H1 (cell line): Measurements from ENCODE around the gene PGAM1. TPM values are rescaled to one million over a fixed set of nuclear protein-coding genes. Genes with fewer than 3 reads are reported as not detected.

Source experiments
- RXRA ChIP-seq: IDR thresholded peaks from 2 replicates; pipeline ENCODE4 v1.6.1; 2011; ENCODE audit warnings: low read depth, mild to moderate bottlenecking, low read length, moderate library complexity; ENCODE audit not compliant: insufficient read depth
- TEAD4 ChIP-seq: IDR thresholded peaks from 2 replicates; pipeline ENCODE4 v1.6.1; 2012; ENCODE audit warnings: low read depth, low read length, inconsistent platforms, mixed read lengths
- polyA plus RNA-seq, 7 experiments: library from polyadenylated mRNA; depleted of rRNA in 3 of 7; stranded (reverse) in 5 of 7; unstranded in 2 of 7; fragments of >200 nt in 5 of 7; fragments of 200-250 nt in 2 of 7; gene quantifications; 1 replicate in 5 of 7; 2 replicates in 1 of 7; 4 replicates in 1 of 7; pipeline versions ENCODE4 v1.2.1 to v1.2.3, GENCODE V29; 2011 to 2013; ENCODE audit warnings: missing spikeins in 2 of 7, mixed read lengths in 2 of 7
- small RNA-seq: library from polyadenylated mRNA; stranded (forward); fragments of <200 nt; extraction: miRNeasy Mini kit (QIAGEN cat#:217004); gene quantifications from one replicate; pipeline ENCODE3, GENCODE V24; 2013; ENCODE audit not compliant: insufficient read depth
- total RNA-seq: library from RNA; stranded (reverse); fragmentation: NEBNext Ultra II Directional; extraction: Animal tissue kit (Norgen Biotek cat#: 25700); gene quantifications from 2 replicates; pipeline ENCODE4 v1.2.1, GENCODE V29; 2021

PGAM1 gene
- total and polyA plus RNA-seq, 2 of the 8 experiments (the other 6 are each of a cell fraction or from before 2014, with no cell fraction given) = 791 to 799 TPM

GRCh38 chr10:97482381-97482780 lies 56.4 kb downstream of the PGAM1 start (continued):
- TF ChIP-seq RXRA (no peak), TEAD4 (no peak)

Small RNA genes lying within 50 kb of the gene (small RNA-seq; reads per million reads assigned to genes)
- not detected for gene RF00019

Other genes starting within 250 kb of the PGAM1 start
- 0.88 and 1.2 TPM in 2 replicates for gene SLIT1, start 240.2 kb upstream of the PGAM1 start, total RNA-seq
- gene SLIT1, start 240.2 kb upstream of the PGAM1 start, polyA plus RNA-seq (2011; rRNA removed) = 0.70 and 1.1 TPM in 2 replicates
- 32.1 and 33.4 TPM in 2 replicates for gene ARHGAP19, start 133.6 kb upstream of the PGAM1 start, total RNA-seq
- 9.5 and 13.3 TPM in 2 replicates for gene ARHGAP19, start 133.6 kb upstream of the PGAM1 start, polyA plus RNA-seq (2011; rRNA removed)
- gene FRAT1, start 106.9 kb upstream of the PGAM1 start, total RNA-seq = 4.8 and 5.2 TPM in 2 replicates
- 1.9 and 3.4 TPM in 2 replicates for gene FRAT1, start 106.9 kb upstream of the PGAM1 start, polyA plus RNA-seq (2011; rRNA removed)
- 83.0 and 87.7 TPM in 2 replicates for gene FRAT2, start 91.5 kb upstream of the PGAM1 start, total RNA-seq
- 47.4 and 58.4 TPM in 2 replicates for gene FRAT2, start 91.5 kb upstream of the PGAM1 start, polyA plus RNA-seq (2011; rRNA removed)
- 65.8 and 71.9 TPM in 2 replicates for gene RRP12, start 24.9 kb upstream of the PGAM1 start, total RNA-seq
- 21.0 and 33.1 TPM in 2 replicates for gene RRP12, start 24.9 kb upstream of the PGAM1 start, polyA plus RNA-seq (2011; rRNA removed)
- gene EXOSC1, start 19.8 kb downstream of the PGAM1 start, total RNA-seq = 52.1 and 53.6 TPM in 2 replicates
- 58.6 and 68.1 TPM in 2 replicates for gene EXOSC1, start 19.8 kb downstream of the PGAM1 start, polyA plus RNA-seq (2011; rRNA removed)
- 45.9 and 50.4 TPM in 2 replicates for gene ZDHHC16, start 20.0 kb downstream of the PGAM1 start, total RNA-seq
- 108 and 127 TPM in 2 replicates for gene ZDHHC16, start 20.0 kb downstream of the PGAM1 start, polyA plus RNA-seq (2011; rRNA removed)
- 128 and 130 TPM in 2 replicates for gene MMS19, start 72.2 kb downstream of the PGAM1 start, total RNA-seq
- gene MMS19, start 72.2 kb downstream of the PGAM1 start, polyA plus RNA-seq (2011; rRNA removed) = 221 and 228 TPM in 2 replicates
- gene UBTD1, start 72.7 kb downstream of the PGAM1 start, total RNA-seq = 22.3 and 23.1 TPM in 2 replicates
- gene UBTD1, start 72.7 kb downstream of the PGAM1 start, polyA plus RNA-seq (2011; rRNA removed) = 36.2 and 48.8 TPM in 2 replicates
- not detected in 2 replicates for gene ANKRD2, start 146.6 kb downstream of the PGAM1 start, total RNA-seq
- gene ANKRD2, start 146.6 kb downstream of the PGAM1 start, polyA plus RNA-seq (2011; rRNA removed) = not detected in 2 replicates
- gene HOGA1, start 158.2 kb downstream of the PGAM1 start, total RNA-seq = 0.28 and 0.29 TPM in 2 replicates
- gene HOGA1, start 158.2 kb downstream of the PGAM1 start, polyA plus RNA-seq (2011; rRNA removed) = 0.57 and 1.00 TPM in 2 replicates
- gene C10orf62, start 163.5 kb downstream of the PGAM1 start, total RNA-seq = not detected in 2 replicates
- gene C10orf62, start 163.5 kb downstream of the PGAM1 start, polyA plus RNA-seq (2011; rRNA removed) = 0.05 TPM in 1 of 2 replicates, not detected in the other
- 10.6 and 13.6 TPM in 2 replicates for gene MORN4, start 207.3 kb downstream of the PGAM1 start, total RNA-seq
- gene MORN4, start 207.3 kb downstream of the PGAM1 start, polyA plus RNA-seq (2011; rRNA removed) = 20.2 and 22.0 TPM in 2 replicates
- gene PI4K2A, start 214.5 kb downstream of the PGAM1 start, total RNA-seq = 21.9 and 22.9 TPM in 2 replicates
- gene PI4K2A, start 214.5 kb downstream of the PGAM1 start, polyA plus RNA-seq (2011; rRNA removed) = 20.7 and 21.9 TPM in 2 replicates